Measurements from ENCODE around the gene C1orf94.

C1orf94 gene

GRCh38 chr1:34176830-34177603, at the start of gene C1orf94:
C1orf94 (plus strand) TSS chr1:34176907; CDS start chr1:34177790, 883 bp downstream.
- no peak for DNase-seq

GRCh38 chr1:34127006-34128000, 49.4 kb upstream of the C1orf94 start:
- no peak for DNase-seq

GRCh38 chr1:34128186-34128889, 48.4 kb upstream of the C1orf94 start:
- DNase-seq, result no peak

- DNase-seq, result no peak
These were observed 47.1 kb upstream of the C1orf94 start for GRCh38 chr1:34129630-34130029.

GRCh38 chr1:34130306-34130705, 46.4 kb upstream of the C1orf94 start:
- no peak for DNase-seq

GRCh38 chr1:34131396-34132160, 45.1 kb upstream of the C1orf94 start:
- no peak for DNase-seq

GRCh38 chr1:34132161-34132420, 44.6 kb upstream of the C1orf94 start:
- DNase-seq, result no peak

GRCh38 chr1:34137411-34137810, 39.3 kb upstream of the C1orf94 start:
- no peak for DNase-seq

- DNase-seq, result no peak
These were observed 36.6 kb upstream of the C1orf94 start for GRCh38 chr1:34140011-34140676.

GRCh38 chr1:34143975-34144374, 32.7 kb upstream of the C1orf94 start:
- no peak for DNase-seq

GRCh38 chr1:34144766-34145165, 31.9 kb upstream of the C1orf94 start:
- DNase-seq, result no peak

- DNase-seq, result no peak
These were observed 29.4 kb upstream of the C1orf94 start for GRCh38 chr1:34147301-34147700.

- no peak for DNase-seq
These were observed 27.2 kb upstream of the C1orf94 start for GRCh38 chr1:34149501-34149900.

GRCh38 chr1:34153246-34153645, 23.5 kb upstream of the C1orf94 start:
- DNase-seq, result no peak

- no peak for DNase-seq
These were observed 20.8 kb upstream of the C1orf94 start for GRCh38 chr1:34155860-34156259.

- DNase-seq, result no peak
These were observed 20.0 kb upstream of the C1orf94 start for GRCh38 chr1:34156739-34157138.

- no peak for DNase-seq
These were observed 13.6 kb upstream of the C1orf94 start for GRCh38 chr1:34162852-34163766.

- no peak for DNase-seq
These were observed 12.6 kb upstream of the C1orf94 start for GRCh38 chr1:34163792-34164731.

GRCh38 chr1:34164771-34165391, 11.8 kb upstream of the C1orf94 start, which contains the start of gene CSMD2:
CSMD2 (minus strand) TSS chr1:34165230; CDS start chr1:34165097, 133 bp downstream.
- DNase-seq, result no peak

Measured in activated CD4-positive, alpha-beta T cell treated with anti-CD3 and anti-CD28 coated beads, Interleukin-2, amount 50 U/mL, for 1 hour (primary cell).